Activated CD8-positive, alpha-beta memory T cell treated with anti-CD3 and anti-CD28 coated beads for 36 hours (primary cell): ENCODE data around the gene CD22. TPM values are rescaled to one million over a fixed set of nuclear protein-coding genes. Genes with fewer than 3 reads are reported as not detected.

Experiments
- CTCF ChIA-PET: fragments of 350-600 bp; sonication (Branson Sonifier 250); formaldehyde crosslinking; loops from one replicate; lab custom pipeline; 2021; ENCODE audit warnings: antibody characterized with exemption; lab: Charles Lee
- POLR2A ChIA-PET: fragments of 350-600 bp; sonication (Branson Sonifier 250); formaldehyde crosslinking; loops from one replicate; lab custom pipeline; 2021; ENCODE audit warnings: antibody characterized with exemption; lab: Charles Lee
- total RNA-seq, 2 experiments: library from RNA; stranded (reverse); gene quantifications; one replicate each; pipeline ENCODE4 v1.2.3, GENCODE V29; 2021

CD22 gene
- total RNA-seq, 2 experiments from 2014 or later: 0.13 to 0.23 TPM

GRCh38 chr19:35294859-35295791, 33.9 kb upstream of the CD22 start:
- POLR2A ChIA-PET: interaction anchor here (1.0 kb wide), 1 partner anchor 84 kb away, joined by 7 read pairs; no protein-coding TSS in a partner anchor
- CTCF ChIA-PET: interaction anchor here (1.2 kb wide), 1 partner anchor 26 kb away, joined by 3 read pairs; the partner anchor contains the start of gene USF2

- CTCF ChIA-PET: interaction anchor here (1.2 kb wide), 1 partner anchor 27 kb away, joined by 3 read pairs; the partner anchor contains the start of gene USF2
- POLR2A ChIA-PET: interaction anchor here (1.0 kb wide), 1 partner anchor 85 kb away, joined by 7 read pairs; no protein-coding TSS in a partner anchor
Measured at GRCh38 chr19:35295792-35296462, 33.1 kb upstream of the CD22 start.

DNA sequence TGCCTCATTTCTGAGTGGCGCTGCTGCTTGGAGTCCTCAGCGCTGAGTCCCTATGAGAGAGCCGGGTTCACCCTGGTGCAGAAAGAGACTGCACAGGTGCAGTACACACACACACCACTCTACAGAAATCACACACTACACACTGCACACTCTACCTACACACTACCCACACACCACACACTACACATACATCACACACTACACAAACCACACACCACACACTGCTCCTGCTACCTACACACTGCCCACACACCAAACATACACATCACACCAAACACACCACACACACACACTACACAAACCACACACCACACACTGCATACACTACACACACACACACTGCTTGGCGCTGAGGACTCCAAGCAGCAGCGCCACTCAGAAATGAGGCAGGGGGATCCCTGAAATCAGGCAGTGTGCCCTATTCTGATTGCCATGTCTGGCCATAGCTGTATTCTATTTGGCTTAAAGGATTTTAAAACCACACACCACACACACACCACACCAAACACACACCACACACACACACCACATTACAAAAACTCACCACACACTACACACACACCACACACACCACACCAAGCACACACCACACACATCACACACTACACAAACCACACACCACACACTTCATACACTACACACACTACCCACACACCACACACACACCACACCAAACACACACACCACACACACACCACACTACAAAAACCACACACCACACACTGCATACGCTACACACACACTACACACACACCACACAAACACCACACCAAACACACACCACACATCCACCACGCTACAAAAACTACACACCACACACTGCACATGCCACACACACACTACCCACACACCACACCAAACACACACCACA, 32.1 kb upstream of the CD22 start:
- POLR2A ChIA-PET: no interaction called here
- CTCF ChIA-PET: no interaction called here

DNA sequence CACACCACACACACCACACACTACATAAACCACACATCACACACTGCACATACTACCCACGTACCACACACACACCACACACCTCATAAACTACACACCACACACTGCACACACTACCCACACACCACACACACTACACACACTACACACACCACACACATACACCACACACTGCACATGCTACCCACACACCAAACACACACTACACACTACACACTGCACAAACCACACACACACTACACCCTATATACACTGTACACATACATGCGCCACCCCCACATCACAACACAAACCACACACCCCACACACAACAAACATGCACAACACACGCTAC, 31.5 kb upstream of the CD22 start:
- POLR2A ChIA-PET: no interaction called here
- CTCF ChIA-PET: no interaction called here

DNA sequence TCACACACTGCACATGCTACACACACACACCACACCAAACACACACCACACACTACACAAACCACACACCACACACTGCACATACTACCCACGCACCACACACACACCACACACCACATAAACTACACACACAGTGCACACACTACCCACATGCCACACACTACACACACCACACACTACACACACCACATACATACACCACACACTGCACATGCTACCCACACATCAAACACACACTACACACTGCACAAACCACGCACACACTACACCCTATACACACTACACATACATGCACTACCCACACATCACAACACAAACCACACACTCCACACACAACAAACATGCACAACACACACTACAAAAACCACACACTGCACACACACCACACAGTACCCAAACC, 31.1 kb upstream of the CD22 start:
- CTCF ChIA-PET: no interaction called here
- POLR2A ChIA-PET: no interaction called here

- ChIA-PET CTCF (no interaction called here), POLR2A (no interaction called here)
Measured at GRCh38 chr19:35298561-35298972, 30.4 kb upstream of the CD22 start.

- ChIA-PET CTCF (no interaction called here), POLR2A (no interaction called here)
Measured at GRCh38 chr19:35299523-35300338, 29.3 kb upstream of the CD22 start.

- CTCF ChIA-PET: no interaction called here
- POLR2A ChIA-PET: no interaction called here
Measured at GRCh38 chr19:35300339-35300649, 28.7 kb upstream of the CD22 start.

DNA sequence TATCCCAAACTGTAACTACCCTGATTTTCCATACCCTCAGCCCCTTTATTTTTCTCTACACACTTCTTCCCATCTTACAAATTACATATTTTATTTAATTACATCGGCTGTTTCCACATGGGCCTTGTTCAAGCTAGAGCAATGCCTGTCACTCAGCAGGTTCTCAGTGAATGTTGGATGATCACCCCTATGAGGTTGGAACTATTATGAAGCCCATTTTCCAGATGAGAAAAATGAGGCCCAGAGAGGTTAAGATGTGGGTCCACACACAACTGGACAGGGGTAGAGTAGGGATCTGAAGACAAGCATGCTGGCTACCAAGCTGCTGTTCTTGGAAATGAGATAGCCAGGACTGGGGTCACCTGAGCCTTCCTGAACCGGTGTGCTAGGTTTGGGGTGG, 27.0 kb upstream of the CD22 start:
- POLR2A ChIA-PET: no interaction called here
- CTCF ChIA-PET: interaction anchor here (0.6 kb wide), 1 partner anchor 54 kb away, joined by 3 read pairs; no protein-coding TSS in a partner anchor

DNA sequence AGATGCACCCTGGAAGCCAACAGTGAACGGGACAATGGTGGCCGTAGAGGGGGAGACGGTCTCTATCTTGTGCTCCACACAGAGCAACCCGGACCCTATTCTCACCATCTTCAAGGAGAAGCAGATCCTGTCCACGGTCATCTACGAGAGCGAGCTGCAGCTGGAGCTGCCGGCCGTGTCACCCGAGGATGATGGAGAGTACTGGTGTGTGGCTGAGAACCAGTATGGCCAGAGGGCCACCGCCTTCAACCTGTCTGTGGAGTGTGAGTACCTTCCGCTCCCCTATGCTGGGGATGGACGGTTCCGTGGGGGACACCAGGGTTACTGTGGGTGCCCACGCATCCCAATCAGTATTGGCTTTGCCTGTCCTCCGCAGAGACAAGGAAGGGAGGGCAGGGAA, 26.5 kb upstream of the CD22 start:
- POLR2A ChIA-PET: no interaction called here
- CTCF ChIA-PET: interaction anchor here (0.6 kb wide), 1 partner anchor 54 kb away, joined by 3 read pairs; no protein-coding TSS in a partner anchor

- ChIA-PET CTCF (interaction anchor here (0.5 kb wide), 1 partner anchor 110 kb away, joined by 3 read pairs; no protein-coding TSS in a partner anchor), POLR2A (no interaction called here)
Measured at GRCh38 chr19:35303357-35303915, 25.6 kb upstream of the CD22 start.

GRCh38 chr19:35304036-35304435, 25.0 kb upstream of the CD22 start:
- CTCF ChIA-PET: no interaction called here

GRCh38 chr19:35305181-35305580, 23.8 kb upstream of the CD22 start:
- POLR2A ChIA-PET: interaction anchor here (0.6 to 1.0 kb wide), 2 partner anchors 190 to 434 kb away, joined by 3 read pairs; no protein-coding TSS in a partner anchor

More at GRCh38 chr19:35304036-35304435, 25.0 kb upstream of the CD22 start:
- POLR2A ChIA-PET: no interaction called here

GRCh38 chr19:35306473-35307246, 22.3 kb upstream of the CD22 start:
- ChIA-PET CTCF (no interaction called here), POLR2A (no interaction called here)

More at GRCh38 chr19:35305181-35305580, 23.8 kb upstream of the CD22 start:
- CTCF ChIA-PET: interaction anchor here (0.6 kb wide), 1 partner anchor 1173 kb away, joined by 3 read pairs; no protein-coding TSS in a partner anchor

GRCh38 chr19:35307931-35308330, 21.1 kb upstream of the CD22 start:
- CTCF ChIA-PET: no interaction called here
- POLR2A ChIA-PET: no interaction called here

GRCh38 chr19:35308910-35309309, 20.1 kb upstream of the CD22 start:
- POLR2A ChIA-PET: no interaction called here

More at GRCh38 chr19:35308910-35309309, 20.1 kb upstream of the CD22 start:
- CTCF ChIA-PET: interaction anchor here (0.6 kb wide), 1 partner anchor 604 kb away, joined by 3 read pairs; no protein-coding TSS in a partner anchor
